BJ (cell line): ENCODE results near the gene LTB4R. TPM values are rescaled to one million over a fixed set of nuclear protein-coding genes. Genes with fewer than 3 reads are reported as not detected.

Experiments used
- CTCF ChIA-PET: fragments of 350-600 bp; formaldehyde crosslinking; extraction: SDS; loops from one replicate; lab custom pipeline; 2021; ENCODE audit warnings: antibody characterized with exemption, inconsistent platforms; lab: Yijun Ruan, JAX
- POLR2A ChIA-PET: fragments of 300-600 bp; sonication (Branson Sonifier 250); formaldehyde crosslinking; extraction: SDS; loops from one replicate; lab custom pipeline; 2021; ENCODE audit warnings: antibody characterized with exemption; lab: Charles Lee
- DNase-seq: peaks from one replicate; pipeline ENCODE4 v3.0.0-alpha.2; 2011; ENCODE audit warnings: low read depth
- H3K27me3 ChIP-seq: 2 replicates; pipeline ENCODE4 v1.6.0; 2011; ENCODE audit warnings: low read length; ENCODE audit not compliant: control insufficient read depth, insufficient read depth
- H3K36me3 ChIP-seq: 2 replicates; pipeline ENCODE4 v1.5.1; 2011; ENCODE audit warnings: low read length; ENCODE audit not compliant: control insufficient read depth, insufficient read depth
- H3K4me3 ChIP-seq: 2 replicates; pipeline ENCODE4 v1.5.1; 2011; ENCODE audit warnings: low read depth, mild to moderate bottlenecking, control low read depth, low read length
- polyA minus RNA-seq: library from RNA; depleted of rRNA, polyadenylated mRNA; stranded (reverse); fragments of >200 nt; gene quantifications from 2 replicates; pipeline ENCODE4 v1.2.3, GENCODE V29; 2011; rRNA and poly(A)+ RNA removed
- polyA plus RNA-seq: library from polyadenylated mRNA; depleted of rRNA; stranded (reverse); fragments of >200 nt; gene quantifications from 2 replicates; pipeline ENCODE4 v1.2.3, GENCODE V29; 2011; rRNA removed
- TF ChIP-seq, protein P1 (sequence below): IDR thresholded peaks from 2 replicates; pipeline ENCODE4 v1.5.1; 2011; ENCODE audit warnings: low read depth, mild to moderate bottlenecking, control low read depth, inconsistent platforms, low read length, moderate library complexity; ENCODE audit not compliant: insufficient read depth

The LTB4R gene
- polyA plus RNA-seq (2.5 and 2.6 TPM in 2 replicates), polyA minus RNA-seq (0.77 and 1.00 TPM in 2 replicates)

DNA sequence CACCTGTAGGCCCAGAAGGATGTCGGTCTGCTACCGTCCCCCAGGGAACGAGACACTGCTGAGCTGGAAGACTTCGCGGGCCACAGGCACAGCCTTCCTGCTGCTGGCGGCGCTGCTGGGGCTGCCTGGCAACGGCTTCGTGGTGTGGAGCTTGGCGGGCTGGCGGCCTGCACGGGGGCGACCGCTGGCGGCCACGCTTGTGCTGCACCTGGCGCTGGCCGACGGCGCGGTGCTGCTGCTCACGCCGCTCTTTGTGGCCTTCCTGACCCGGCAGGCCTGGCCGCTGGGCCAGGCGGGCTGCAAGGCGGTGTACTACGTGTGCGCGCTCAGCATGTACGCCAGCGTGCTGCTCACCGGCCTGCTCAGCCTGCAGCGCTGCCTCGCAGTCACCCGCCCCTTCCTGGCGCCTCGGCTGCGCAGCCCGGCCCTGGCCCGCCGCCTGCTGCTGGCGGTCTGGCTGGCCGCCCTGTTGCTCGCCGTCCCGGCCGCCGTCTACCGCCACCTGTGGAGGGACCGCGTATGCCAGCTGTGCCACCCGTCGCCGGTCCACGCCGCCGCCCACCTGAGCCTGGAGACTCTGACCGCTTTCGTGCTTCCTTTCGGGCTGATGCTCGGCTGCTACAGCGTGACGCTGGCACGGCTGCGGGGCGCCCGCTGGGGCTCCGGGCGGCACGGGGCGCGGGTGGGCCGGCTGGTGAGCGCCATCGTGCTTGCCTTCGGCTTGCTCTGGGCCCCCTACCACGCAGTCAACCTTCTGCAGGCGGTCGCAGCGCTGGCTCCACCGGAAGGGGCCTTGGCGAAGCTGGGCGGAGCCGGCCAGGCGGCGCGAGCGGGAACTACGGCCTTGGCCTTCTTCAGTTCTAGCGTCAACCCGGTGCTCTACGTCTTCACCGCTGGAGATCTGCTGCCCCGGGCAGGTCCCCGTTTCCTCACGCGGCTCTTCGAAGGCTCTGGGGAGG, at the start of gene LTB4R:
LTB4R (plus strand) TSS at position 857 of the 959 bp plus-strand sequence. CDS start 4,150 bp downstream, outside the sequence.
- DNase-seq: no peak
- Histone ChIP-seq H3K4me3 (peak within 1 kb of the TSS; percentile 25), H3K27me3 (no peaks in the 10 kb centered on the region), H3K36me3 (peaks cover 6% of the 10 kb centered on the region)
- TF ChIP-seq, protein P1, sequence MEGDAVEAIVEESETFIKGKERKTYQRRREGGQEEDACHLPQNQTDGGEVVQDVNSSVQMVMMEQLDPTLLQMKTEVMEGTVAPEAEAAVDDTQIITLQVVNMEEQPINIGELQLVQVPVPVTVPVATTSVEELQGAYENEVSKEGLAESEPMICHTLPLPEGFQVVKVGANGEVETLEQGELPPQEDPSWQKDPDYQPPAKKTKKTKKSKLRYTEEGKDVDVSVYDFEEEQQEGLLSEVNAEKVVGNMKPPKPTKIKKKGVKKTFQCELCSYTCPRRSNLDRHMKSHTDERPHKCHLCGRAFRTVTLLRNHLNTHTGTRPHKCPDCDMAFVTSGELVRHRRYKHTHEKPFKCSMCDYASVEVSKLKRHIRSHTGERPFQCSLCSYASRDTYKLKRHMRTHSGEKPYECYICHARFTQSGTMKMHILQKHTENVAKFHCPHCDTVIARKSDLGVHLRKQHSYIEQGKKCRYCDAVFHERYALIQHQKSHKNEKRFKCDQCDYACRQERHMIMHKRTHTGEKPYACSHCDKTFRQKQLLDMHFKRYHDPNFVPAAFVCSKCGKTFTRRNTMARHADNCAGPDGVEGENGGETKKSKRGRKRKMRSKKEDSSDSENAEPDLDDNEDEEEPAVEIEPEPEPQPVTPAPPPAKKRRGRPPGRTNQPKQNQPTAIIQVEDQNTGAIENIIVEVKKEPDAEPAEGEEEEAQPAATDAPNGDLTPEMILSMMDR: peak; percentile 33
- POLR2A ChIA-PET: interaction anchor here (1.0 kb wide), 1 partner anchor 68 kb away, joined by 3 read pairs; the partner anchor contains the start of gene TINF2
- CTCF ChIA-PET: interaction anchor here (1.0 to 8.0 kb wide), 10 partner anchors 12 to 149 kb away, joined by 3 to 107 read pairs (median 16); partner anchors contain the start of genes CBLN3, DHRS1, IRF9 and KHNYN

GRCh38 chr14:24261969-24262327, 49.4 kb upstream of the LTB4R start:
- DNase-seq: no peak
- ChIA-PET POLR2A (no interaction called here), CTCF (interaction anchor here (1.1 to 3.9 kb wide), 5 partner anchors 9 to 170 kb away, joined by 3 to 16 read pairs (median 12); partner anchors contain the start of genes RABGGTA and TINF2)
- TF ChIP-seq, protein P1: no peak
- Histone ChIP-seq H3K36me3 (peaks cover 8% of the 10 kb centered on the region), H3K4me3 (no peak overlapping the region), H3K27me3 (no peaks in the 10 kb centered on the region)

- Histone ChIP-seq H3K36me3 (peaks cover 11% of the 10 kb centered on the region), H3K27me3 (no peaks in the 10 kb centered on the region), H3K4me3 (no peak within 1 kb of the TSS)
- TF ChIP-seq, protein P1: no peak
- ChIA-PET CTCF (interaction anchor here (0.7 to 3.9 kb wide), 6 partner anchors 8 to 169 kb away, joined by 3 to 16 read pairs (median 8); partner anchors contain the start of genes RABGGTA and TINF2), POLR2A (no interaction called here)
- no peak for DNase-seq
Measured at GRCh38 chr14:24262821-24263733, 48.2 kb upstream of the LTB4R start, which contains the start of gene TGM1. Gene TGM1 (minus strand): TSS chr14:24263177. CDS start chr14:24262352, 825 bp downstream.

- Histone ChIP-seq H3K4me3 (no peak overlapping the region), H3K27me3 (no peaks in the 10 kb centered on the region), H3K36me3 (peaks cover 17% of the 10 kb centered on the region)
- ChIA-PET CTCF (interaction anchor here (1.0 to 3.9 kb wide), 5 partner anchors 7 to 21 kb away, joined by 3 to 16 read pairs (median 4); partner anchors contain the start of gene RABGGTA), POLR2A (no interaction called here)
- DNase-seq: no peak
- TF ChIP-seq, protein P1: no peak
Measured at GRCh38 chr14:24263848-24264247, 47.5 kb upstream of the LTB4R start.
